Activated B cell treated with CpG ODN at 0.5 μM for 24 hours (primary cell): ENCODE results near the gene ARHGAP10. TPM values are rescaled to one million over a fixed set of nuclear protein-coding genes. Genes with fewer than 3 reads are reported as not detected.

ENCODE experiments used
- ATAC-seq: fragments of 200-7000 bp; cut with Tn5 transposase; one replicate; pipeline ENCODE4 v1.10.0; 2021; ENCODE audit warnings: low read depth, mild to moderate bottlenecking, moderate library complexity
- CTCF ChIA-PET: fragments of 350-600 bp; sonication (Branson Sonifier 250); formaldehyde crosslinking; loops from one replicate; lab custom pipeline; 2021; ENCODE audit warnings: antibody characterized with exemption; lab: Charles Lee
- POLR2A ChIA-PET: fragments of 350-600 bp; sonication (Branson Sonifier 250); formaldehyde crosslinking; loops from one replicate; lab custom pipeline; 2021; ENCODE audit warnings: antibody characterized with exemption; lab: Charles Lee
- DNase-seq: peaks from one replicate; pipeline ENCODE4 v3.0.0; 2022
- H3K27ac Mint-ChIP-seq: one replicate; pipeline ENCODE4 v1.8.0; 2020; ENCODE audit warnings: mixed read lengths
- H3K27me3 Mint-ChIP-seq: one replicate; pipeline ENCODE4 v1.8.0; 2021; ENCODE audit warnings: mixed read lengths
- H3K36me3 Mint-ChIP-seq: one replicate; pipeline ENCODE4 v1.8.0; 2021; ENCODE audit warnings: low read depth, mixed read lengths
- H3K4me1 Mint-ChIP-seq: one replicate; pipeline ENCODE4 v1.8.0; 2021; ENCODE audit warnings: mixed read lengths
- H3K4me3 Mint-ChIP-seq: one replicate; pipeline ENCODE4 v1.8.0; 2020; ENCODE audit warnings: mild to moderate bottlenecking, mixed read lengths
- H3K9me3 Mint-ChIP-seq: one replicate; pipeline ENCODE4 v1.8.0; 2020; ENCODE audit warnings: mixed read lengths
- CTCF ChIP-seq: fragments of 200-600 bp; IDR thresholded peaks from one replicate; pipeline ENCODE4 v1.8.0; 2022; ENCODE audit warnings: antibody characterized with exemption, mild to moderate bottlenecking
- intact Hi-C: fragments of 100-400 bp; cut with micrococcal nuclease; formaldehyde crosslinking; loops from one replicate; pipeline ENCODE4 v1.15.1; 2024
- total RNA-seq: library from RNA; stranded (reverse); gene quantifications from 2 replicates; pipeline ENCODE4 v1.2.3, GENCODE V29; 2022

The ARHGAP10 gene
- total RNA-seq, 1 donor from 2014 or later, result 0.60 TPM

GRCh38 chr4:147824316-147824715, 92.4 kb downstream of the ARHGAP10 start:
- ChIA-PET CTCF (no interaction called here), POLR2A (no interaction called here)
- Mint-ChIP-seq H3K9me3 (no peaks in the 10 kb centered on the region), H3K27ac (no peak overlapping the region), H3K27me3 (no peaks in the 10 kb centered on the region), H3K36me3 (no peaks in the 10 kb centered on the region), H3K4me1 (no peaks in the 10 kb centered on the region), H3K4me3 (no peak overlapping the region)
- ATAC-seq, result no peak
- no peak for DNase-seq
- no peak for TF ChIP-seq CTCF
- intact Hi-C loops, result no loop called here

DNA sequence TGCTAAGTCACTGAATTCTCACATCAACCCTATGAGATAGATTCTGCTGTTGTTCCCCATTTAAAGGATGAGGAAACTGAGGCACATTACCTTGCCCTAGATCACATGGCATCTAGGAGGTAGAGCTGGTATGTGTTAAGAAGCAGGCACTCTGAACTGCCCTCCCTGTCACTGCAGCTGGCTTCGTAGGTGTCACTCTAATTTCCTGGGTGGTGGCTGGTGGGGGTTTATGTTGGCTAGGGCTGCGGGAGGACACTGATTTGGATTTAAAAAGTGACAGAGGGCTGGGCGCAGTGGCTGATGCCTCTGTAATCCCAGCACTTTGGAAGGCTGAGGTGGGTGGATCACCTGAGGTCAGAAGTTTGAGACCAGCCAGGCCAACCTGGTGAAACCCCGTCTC, 93.0 kb downstream of the ARHGAP10 start:
- Mint-ChIP-seq H3K36me3 (no peaks in the 10 kb centered on the region), H3K9me3 (no peaks in the 10 kb centered on the region), H3K4me3 (no peak overlapping the region), H3K27ac (no peak overlapping the region), H3K4me1 (no peaks in the 10 kb centered on the region), H3K27me3 (no peaks in the 10 kb centered on the region)
- no peak for DNase-seq
- ChIA-PET CTCF (no interaction called here), POLR2A (no interaction called here)
- intact Hi-C loops, result no loop called here
- no peak for ATAC-seq
- TF ChIP-seq CTCF, result no peak

DNA sequence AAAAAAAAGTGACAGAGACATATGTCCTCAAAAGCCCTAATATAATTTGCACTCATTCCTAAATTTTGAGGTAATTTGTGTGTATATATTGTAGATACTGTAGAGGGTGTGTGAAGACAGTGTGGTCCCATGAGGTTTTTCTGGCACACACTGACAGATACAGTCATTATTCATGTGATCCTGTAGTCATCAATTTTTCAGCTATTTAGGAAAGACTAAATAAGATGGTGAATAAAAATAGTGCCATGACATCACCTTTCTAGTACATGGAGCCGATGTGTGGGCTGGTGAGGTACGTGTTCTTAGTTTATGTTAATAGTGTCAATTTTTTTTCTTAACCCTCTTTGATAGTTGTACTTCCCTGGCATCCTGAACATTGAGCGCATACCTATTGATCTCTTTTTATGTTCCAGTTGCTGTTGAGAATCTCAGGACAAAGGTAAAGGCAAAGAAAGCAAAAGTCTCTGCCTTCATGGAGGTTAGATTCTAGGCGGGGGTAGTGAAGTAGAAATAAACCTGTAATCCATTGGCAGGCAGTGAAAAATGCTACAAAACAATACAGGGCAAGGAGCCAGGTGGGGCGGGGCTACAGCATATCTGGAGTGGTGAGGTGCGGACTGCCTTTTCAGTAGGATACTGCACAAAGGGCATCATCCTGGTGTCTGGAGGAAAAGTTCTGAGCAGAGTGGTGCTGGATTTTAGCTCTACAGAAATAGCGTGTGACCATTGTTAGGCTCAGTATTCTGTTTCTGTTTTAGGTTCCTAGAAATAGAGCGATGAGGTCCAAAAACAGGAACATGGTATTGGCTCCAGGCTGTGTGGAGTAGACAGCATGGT, 93.8 kb downstream of the ARHGAP10 start:
- ChIA-PET CTCF (interaction anchor here (0.6 kb wide), 1 partner anchor 1959 kb away, joined by 6 read pairs; no protein-coding TSS in a partner anchor), POLR2A (no interaction called here)
- H3K4me3 Mint-ChIP-seq, result no peak overlapping the region
- intact Hi-C loops, result no loop called here
- ATAC-seq, result no peak
- H3K36me3 Mint-ChIP-seq, result no peaks in the 10 kb centered on the region
- no peak for TF ChIP-seq CTCF
- H3K9me3 Mint-ChIP-seq, result no peaks in the 10 kb centered on the region
- H3K27me3 Mint-ChIP-seq, result no peaks in the 10 kb centered on the region
- DNase-seq, result no peak
- no peak overlapping the region for H3K27ac Mint-ChIP-seq
- no peaks in the 10 kb centered on the region for H3K4me1 Mint-ChIP-seq

GRCh38 chr4:147826288-147826646, 94.4 kb downstream of the ARHGAP10 start:
- Mint-ChIP-seq H3K36me3 (no peaks in the 10 kb centered on the region), H3K4me3 (no peak overlapping the region), H3K4me1 (no peaks in the 10 kb centered on the region), H3K9me3 (no peaks in the 10 kb centered on the region), H3K27me3 (no peaks in the 10 kb centered on the region), H3K27ac (no peak overlapping the region)
- intact Hi-C loops, result no loop called here
- ChIA-PET CTCF (no interaction called here), POLR2A (no interaction called here)
- DNase-seq, result no peak
- ATAC-seq, result no peak
- no peak for TF ChIP-seq CTCF

DNA sequence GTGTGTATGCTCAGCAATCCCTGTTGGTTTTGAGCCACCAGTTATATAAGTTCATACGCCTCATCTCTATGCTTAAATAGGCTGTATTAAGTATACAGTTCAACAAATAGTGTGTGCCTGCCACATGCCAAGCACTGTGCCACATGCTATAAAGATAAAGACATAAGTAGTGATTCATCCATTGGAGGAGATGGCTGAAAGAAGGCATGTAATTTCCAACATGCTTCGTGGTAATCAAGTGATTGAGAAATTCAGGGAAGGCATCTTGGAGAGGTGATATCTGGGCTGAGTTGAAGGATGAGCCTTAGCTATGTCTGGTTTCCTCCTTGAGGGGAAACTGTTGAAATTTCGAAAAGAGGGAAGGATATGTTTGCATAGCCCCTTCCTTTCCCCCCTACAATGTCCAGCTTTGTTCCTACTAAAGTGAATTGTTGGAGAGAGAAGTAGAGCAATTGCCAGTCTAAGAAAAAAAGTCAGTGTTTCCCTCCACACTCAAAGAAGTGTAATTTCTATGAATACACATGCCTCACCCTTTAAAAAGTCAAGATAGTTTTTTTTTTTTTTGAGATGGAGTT, 96.5 kb downstream of the ARHGAP10 start:
- ChIA-PET POLR2A (no interaction called here), CTCF (no interaction called here)
- Mint-ChIP-seq H3K27ac (no peak overlapping the region), H3K4me3 (no peak overlapping the region), H3K4me1 (no peaks in the 10 kb centered on the region), H3K9me3 (no peaks in the 10 kb centered on the region), H3K36me3 (no peaks in the 10 kb centered on the region), H3K27me3 (no peaks in the 10 kb centered on the region)
- ATAC-seq, result no peak
- intact Hi-C loops, result no loop called here
- no peak for DNase-seq
- no peak for TF ChIP-seq CTCF
